Gastrocnemius medialis (tissue), 4 donors: ENCODE data around the gene INTS11.

Source experiments
- POLR2A ChIP-seq, 2 donors: fragments of 450-650 bp; IDR thresholded peaks; one replicate each; pipeline ENCODE4 v1.6.1; 2017; ENCODE audit warnings: antibody characterized with exemption in 2 of 2, mild to moderate bottlenecking in 2 of 2, moderate library complexity in 2 of 2
- TF ChIP-seq, protein P1 (sequence below), 5 experiments: fragments of 450-650 bp in 3 of 5; fragments of 200-600 bp in 2 of 5; sonication (generic) in 2 of 5; IDR thresholded peaks in 4 of 5; conservative IDR thresholded peaks in 1 of 5; 1 replicate in 4 of 5; 2 replicates in 1 of 5; pipeline ENCODE4 v1.5.1; 2016 to 2019; ENCODE audit warnings: antibody characterized with exemption in 5 of 5, mild to moderate bottlenecking in 3 of 5, moderate library complexity in 3 of 5

DNA sequence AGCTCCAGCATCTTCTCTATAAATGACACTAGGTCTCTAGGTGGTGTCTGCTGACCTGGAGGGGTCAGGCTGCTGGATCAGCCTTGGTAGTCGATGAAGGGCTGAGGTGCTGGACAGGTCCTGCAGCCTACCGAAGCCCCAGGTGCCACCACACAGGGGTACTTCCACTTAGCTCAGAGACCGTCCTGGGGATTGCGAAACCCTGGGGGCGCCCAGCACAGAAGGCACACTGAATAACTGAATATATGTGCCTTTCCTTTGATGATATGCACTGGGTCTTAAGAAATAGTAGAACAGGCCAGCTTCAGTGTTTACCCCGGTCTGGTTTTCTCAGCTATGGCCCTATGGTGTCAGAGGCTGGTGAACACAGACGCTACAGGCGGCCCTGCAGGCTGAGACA is 61.7 kb downstream of the INTS11 start:
- TF ChIP-seq, protein P1, sequence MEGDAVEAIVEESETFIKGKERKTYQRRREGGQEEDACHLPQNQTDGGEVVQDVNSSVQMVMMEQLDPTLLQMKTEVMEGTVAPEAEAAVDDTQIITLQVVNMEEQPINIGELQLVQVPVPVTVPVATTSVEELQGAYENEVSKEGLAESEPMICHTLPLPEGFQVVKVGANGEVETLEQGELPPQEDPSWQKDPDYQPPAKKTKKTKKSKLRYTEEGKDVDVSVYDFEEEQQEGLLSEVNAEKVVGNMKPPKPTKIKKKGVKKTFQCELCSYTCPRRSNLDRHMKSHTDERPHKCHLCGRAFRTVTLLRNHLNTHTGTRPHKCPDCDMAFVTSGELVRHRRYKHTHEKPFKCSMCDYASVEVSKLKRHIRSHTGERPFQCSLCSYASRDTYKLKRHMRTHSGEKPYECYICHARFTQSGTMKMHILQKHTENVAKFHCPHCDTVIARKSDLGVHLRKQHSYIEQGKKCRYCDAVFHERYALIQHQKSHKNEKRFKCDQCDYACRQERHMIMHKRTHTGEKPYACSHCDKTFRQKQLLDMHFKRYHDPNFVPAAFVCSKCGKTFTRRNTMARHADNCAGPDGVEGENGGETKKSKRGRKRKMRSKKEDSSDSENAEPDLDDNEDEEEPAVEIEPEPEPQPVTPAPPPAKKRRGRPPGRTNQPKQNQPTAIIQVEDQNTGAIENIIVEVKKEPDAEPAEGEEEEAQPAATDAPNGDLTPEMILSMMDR (IDR thresholded peaks at IDR 0.05 in 4 of 5, conservative IDR thresholded peaks at IDR 0.05 in 1 of 5) = no peak
- no peak for TF ChIP-seq POLR2A (IDR thresholded peaks at IDR 0.05)
